Caco-2 (cell line): ENCODE data around the gene LARP4B. TPM values are rescaled to one million over a fixed set of nuclear protein-coding genes. Genes with fewer than 3 reads are reported as not detected.

Experiments used
- BruUV-seq: library from RNA; stranded (reverse); fragments of 400-500 nt; replicated peaks from 2 replicates; lab custom pipeline; 2021; lab: Mats Ljungman, UMichigan
- CTCF ChIA-PET: fragments of 300-600 bp; sonication (Branson Sonifier 250); formaldehyde crosslinking; loops from one replicate; lab custom pipeline; 2022; ENCODE audit warnings: antibody characterized with exemption; lab: Charles Lee
- POLR2A ChIA-PET: fragments of 300-600 bp; sonication (Branson Sonifier 250); formaldehyde crosslinking; loops from one replicate; lab custom pipeline; 2022; ENCODE audit warnings: antibody characterized with exemption; lab: Charles Lee
- DNase-seq, 2 experiments: peaks; one replicate each; pipeline versions ENCODE4 v3.0.0 to v3.0.0-alpha.2; 2020 to 2022
- H3K27me3 ChIP-seq: replicated peaks from 2 replicates; pipeline ENCODE4 v1.6.0; 2011; ENCODE audit warnings: low read length; ENCODE audit not compliant: control insufficient read depth, insufficient read depth
- H3K36me3 ChIP-seq: 2 replicates; pipeline ENCODE4 v1.5.1; 2011; ENCODE audit warnings: low read length; ENCODE audit not compliant: control insufficient read depth, insufficient read depth
- H3K4me1 ChIP-seq: fragments of 250-450 bp; sonication (Bioruptor Pico); 2 replicates; pipeline ENCODE4 v1.5.1; 2020; ENCODE audit warnings: mild to moderate bottlenecking
- H3K4me3 ChIP-seq: 2 replicates; pipeline ENCODE4 v1.5.1; 2011; ENCODE audit warnings: low read depth, mild to moderate bottlenecking, control low read depth, low read length
- H3K9me3 ChIP-seq: fragments of 250-450 bp; sonication (Bioruptor Pico); 2 replicates; pipeline ENCODE4 v1.5.1; 2020; ENCODE audit warnings: mild to moderate bottlenecking, moderate library complexity
- H3K27ac Mint-ChIP-seq: one replicate; pipeline ENCODE4 v1.8.0; 2022; ENCODE audit warnings: mixed read lengths; ENCODE audit not compliant: unreplicated experiment
- H3K27me3 Mint-ChIP-seq: one replicate; pipeline ENCODE4 v1.8.0; 2022; ENCODE audit warnings: mixed read lengths; ENCODE audit not compliant: insufficient read depth, unreplicated experiment
- H3K36me3 Mint-ChIP-seq: one replicate; pipeline ENCODE4 v1.8.0; 2022; ENCODE audit warnings: mild to moderate bottlenecking, mixed read lengths; ENCODE audit not compliant: insufficient read depth, unreplicated experiment
- H3K4me1 Mint-ChIP-seq: one replicate; pipeline ENCODE4 v1.8.0; 2022; ENCODE audit warnings: low read depth, mixed read lengths; ENCODE audit not compliant: unreplicated experiment
- H3K4me3 Mint-ChIP-seq: one replicate; pipeline ENCODE4 v1.8.0; 2022; ENCODE audit warnings: mild to moderate bottlenecking, moderate library complexity, mixed read lengths; ENCODE audit not compliant: unreplicated experiment
- H3K9me3 Mint-ChIP-seq: one replicate; pipeline ENCODE4 v1.8.0; 2022; ENCODE audit warnings: mixed read lengths; ENCODE audit not compliant: unreplicated experiment
- intact Hi-C: fragments of 100-400 bp; cut with micrococcal nuclease; formaldehyde crosslinking; loops from one replicate; pipeline ENCODE4 v1.10.0; 2022; ENCODE audit not compliant: unreplicated experiment
- total RNA-seq: library from RNA; stranded (reverse); gene quantifications from 2 replicates; pipeline ENCODE4 v1.2.3, GENCODE V29; 2022
- TF ChIP-seq, protein P1 (sequence below), 2 experiments: fragments of 200-600 bp in 1 of 2; IDR thresholded peaks; 1 replicate in 1 of 2; 2 replicates in 1 of 2; pipeline versions ENCODE4 v1.5.1 to v1.8.0; 2011 to 2022; ENCODE audit warnings: antibody characterized with exemption in 1 of 2, control low read depth in 1 of 2, inconsistent platforms in 1 of 2, low read depth in 1 of 2, low read length in 1 of 2, mild to moderate bottlenecking in 1 of 2, moderate library complexity in 1 of 2; ENCODE audit not compliant: insufficient read depth in 1 of 2, severe bottlenecking in 1 of 2, unreplicated experiment in 1 of 2

Gene LARP4B
- total RNA-seq, 1 experiment from 2014 or later, result 235 TPM

DNA sequence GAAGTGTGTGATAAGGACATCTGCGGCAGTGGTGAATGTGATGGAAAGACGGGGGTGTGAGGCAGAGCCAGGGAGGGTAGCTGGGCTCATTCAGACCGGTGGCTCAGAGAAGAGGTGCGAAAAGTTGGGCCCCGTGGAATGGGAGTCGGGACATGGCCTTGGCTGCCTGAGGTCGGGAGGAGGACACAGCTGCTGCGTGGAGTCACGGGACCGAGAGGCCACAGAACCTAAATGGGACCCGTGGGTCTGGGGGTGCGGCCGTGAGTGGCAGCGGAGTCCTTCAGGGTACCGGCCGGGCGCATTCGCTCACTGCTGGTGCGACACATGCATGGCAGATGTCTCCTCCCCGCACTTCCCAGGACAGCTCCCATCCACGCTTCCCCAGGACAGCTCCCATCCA, 22.9 kb upstream of the LARP4B start:
- BruUV-seq, result no TSS peak
- no peaks in the 10 kb centered on the region for H3K4me1 Mint-ChIP-seq
- H3K4me3 ChIP-seq, result no peak overlapping the region
- no peaks in the 10 kb centered on the region for H3K27me3 Mint-ChIP-seq
- no peaks in the 10 kb centered on the region for H3K36me3 Mint-ChIP-seq
- intact Hi-C loops, result no loop called here
- CTCF ChIA-PET, result no interaction called here
- H3K9me3 Mint-ChIP-seq, result no peaks in the 10 kb centered on the region
- no peaks in the 10 kb centered on the region for H3K4me1 ChIP-seq
- DNase-seq, result no peak
- no peak overlapping the region for H3K27ac Mint-ChIP-seq
- POLR2A ChIA-PET, result interaction anchor here (1.4 kb wide), 1 partner anchor 23 kb away, joined by 3 read pairs; the partner anchor contains the start of gene LARP4B
- TF ChIP-seq, protein P1, sequence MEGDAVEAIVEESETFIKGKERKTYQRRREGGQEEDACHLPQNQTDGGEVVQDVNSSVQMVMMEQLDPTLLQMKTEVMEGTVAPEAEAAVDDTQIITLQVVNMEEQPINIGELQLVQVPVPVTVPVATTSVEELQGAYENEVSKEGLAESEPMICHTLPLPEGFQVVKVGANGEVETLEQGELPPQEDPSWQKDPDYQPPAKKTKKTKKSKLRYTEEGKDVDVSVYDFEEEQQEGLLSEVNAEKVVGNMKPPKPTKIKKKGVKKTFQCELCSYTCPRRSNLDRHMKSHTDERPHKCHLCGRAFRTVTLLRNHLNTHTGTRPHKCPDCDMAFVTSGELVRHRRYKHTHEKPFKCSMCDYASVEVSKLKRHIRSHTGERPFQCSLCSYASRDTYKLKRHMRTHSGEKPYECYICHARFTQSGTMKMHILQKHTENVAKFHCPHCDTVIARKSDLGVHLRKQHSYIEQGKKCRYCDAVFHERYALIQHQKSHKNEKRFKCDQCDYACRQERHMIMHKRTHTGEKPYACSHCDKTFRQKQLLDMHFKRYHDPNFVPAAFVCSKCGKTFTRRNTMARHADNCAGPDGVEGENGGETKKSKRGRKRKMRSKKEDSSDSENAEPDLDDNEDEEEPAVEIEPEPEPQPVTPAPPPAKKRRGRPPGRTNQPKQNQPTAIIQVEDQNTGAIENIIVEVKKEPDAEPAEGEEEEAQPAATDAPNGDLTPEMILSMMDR (IDR thresholded peaks at IDR 0.05; ENCODE audit: insufficient read depth in 1 of 2, low read depth in 1 of 2, low read length in 1 of 2, severe bottlenecking in 1 of 2, unreplicated experiment in 1 of 2), result no peak
- no peaks in the 10 kb centered on the region for H3K9me3 ChIP-seq
- H3K27me3 ChIP-seq, result no peaks in the 10 kb centered on the region
- no peaks in the 10 kb centered on the region for H3K36me3 ChIP-seq
- no peak overlapping the region for H3K4me3 Mint-ChIP-seq

- POLR2A ChIA-PET, result interaction anchor here (1.4 kb wide), 1 partner anchor 23 kb away, joined by 3 read pairs; the partner anchor contains the start of gene LARP4B
- Histone ChIP-seq H3K36me3 (no peaks in the 10 kb centered on the region), H3K9me3 (no peaks in the 10 kb centered on the region), H3K27me3 (no peaks in the 10 kb centered on the region), H3K4me3 (no peak overlapping the region), H3K4me1 (no peaks in the 10 kb centered on the region)
- H3K36me3 Mint-ChIP-seq, result no peaks in the 10 kb centered on the region
- no peak overlapping the region for H3K4me3 Mint-ChIP-seq
- intact Hi-C loops, result no loop called here
- H3K27ac Mint-ChIP-seq, result no peak overlapping the region
- TF ChIP-seq, protein P1 (IDR thresholded peaks at IDR 0.05; ENCODE audit: insufficient read depth in 1 of 2, low read depth in 1 of 2, low read length in 1 of 2, severe bottlenecking in 1 of 2, unreplicated experiment in 1 of 2), result no peak
- no peaks in the 10 kb centered on the region for H3K4me1 Mint-ChIP-seq
- BruUV-seq, result no TSS peak
- no peaks in the 10 kb centered on the region for H3K9me3 Mint-ChIP-seq
- CTCF ChIA-PET, result no interaction called here
- DNase-seq, result no peak
- no peaks in the 10 kb centered on the region for H3K27me3 Mint-ChIP-seq
These were observed 22.3 kb upstream of the LARP4B start for GRCh38 chr10:953836-954235.

GRCh38 chr10:949446-949845, 17.9 kb upstream of the LARP4B start:
- POLR2A ChIA-PET, result no interaction called here
- intact Hi-C loops, result no loop called here

More at GRCh38 chr10:949446-949845, 17.9 kb upstream of the LARP4B start:
- no peak overlapping the region for H3K4me3 ChIP-seq
- Mint-ChIP-seq H3K27ac (no peak overlapping the region), H3K4me3 (no peak overlapping the region), H3K27me3 (no peaks in the 10 kb centered on the region), H3K4me1 (no peaks in the 10 kb centered on the region), H3K36me3 (no peaks in the 10 kb centered on the region), H3K9me3 (no peaks in the 10 kb centered on the region)
- CTCF ChIA-PET, result interaction anchor here (0.6 kb wide), 1 partner anchor 11 kb away, joined by 4 read pairs; no protein-coding TSS in a partner anchor
- TF ChIP-seq, protein P1 (IDR thresholded peaks at IDR 0.05; ENCODE audit: insufficient read depth in 1 of 2, low read depth in 1 of 2, low read length in 1 of 2, severe bottlenecking in 1 of 2, unreplicated experiment in 1 of 2), result no peak
- no peaks in the 10 kb centered on the region for H3K27me3 ChIP-seq
- H3K4me1 ChIP-seq, result no peaks in the 10 kb centered on the region
- no peaks in the 10 kb centered on the region for H3K9me3 ChIP-seq
- no peak for DNase-seq
- no TSS peak for BruUV-seq
- H3K36me3 ChIP-seq, result no peaks in the 10 kb centered on the region
